Fibroblast of the conjunctiva (primary cell): Measurements from ENCODE around the gene FOXO6.

Experiments
- DNase-seq: peaks from one replicate; pipeline ENCODE4 v3.0.0-alpha.2; 2010; ENCODE audit warnings: low read depth

Gene FOXO6

DNA sequence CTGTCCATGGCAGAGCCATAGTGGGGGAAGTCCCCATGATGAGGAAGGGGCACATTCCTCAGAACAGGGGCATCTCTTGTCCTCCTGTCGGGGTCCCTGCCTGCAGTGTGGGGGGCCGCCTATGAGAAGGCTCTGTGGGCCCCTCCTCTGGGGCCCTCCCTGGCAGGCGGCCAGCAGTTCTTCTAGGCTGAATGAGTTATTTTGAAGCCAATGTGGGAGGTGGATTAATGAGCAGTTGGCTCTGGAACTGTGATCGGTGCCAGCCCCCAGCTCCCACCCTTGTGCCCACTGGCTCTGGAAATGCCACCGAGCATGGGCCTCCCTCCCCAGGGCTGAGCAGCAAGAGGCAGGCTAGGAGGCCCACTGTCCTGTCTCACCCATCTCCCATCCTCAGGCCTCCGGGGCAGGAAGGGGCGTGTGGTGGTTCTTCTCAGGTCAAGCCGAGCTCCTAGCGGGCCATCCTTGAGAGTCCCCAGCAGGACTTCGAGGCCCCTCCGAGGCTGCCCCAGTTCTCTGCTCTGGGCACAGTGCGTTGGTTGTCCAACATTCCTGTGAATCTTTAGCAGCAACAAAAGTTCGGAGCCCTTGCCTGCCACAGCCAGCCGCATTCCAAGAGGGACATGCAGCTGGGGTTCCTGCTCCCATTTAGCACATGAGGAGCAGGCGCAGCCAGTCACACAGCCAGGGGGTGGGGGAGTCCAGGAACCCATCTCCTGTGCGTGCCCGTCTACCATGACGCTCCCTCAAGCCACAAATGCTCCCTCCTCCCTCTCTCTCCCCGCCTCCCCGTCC is 66.1 kb downstream of the FOXO6 start:
- no peak for DNase-seq

DNA sequence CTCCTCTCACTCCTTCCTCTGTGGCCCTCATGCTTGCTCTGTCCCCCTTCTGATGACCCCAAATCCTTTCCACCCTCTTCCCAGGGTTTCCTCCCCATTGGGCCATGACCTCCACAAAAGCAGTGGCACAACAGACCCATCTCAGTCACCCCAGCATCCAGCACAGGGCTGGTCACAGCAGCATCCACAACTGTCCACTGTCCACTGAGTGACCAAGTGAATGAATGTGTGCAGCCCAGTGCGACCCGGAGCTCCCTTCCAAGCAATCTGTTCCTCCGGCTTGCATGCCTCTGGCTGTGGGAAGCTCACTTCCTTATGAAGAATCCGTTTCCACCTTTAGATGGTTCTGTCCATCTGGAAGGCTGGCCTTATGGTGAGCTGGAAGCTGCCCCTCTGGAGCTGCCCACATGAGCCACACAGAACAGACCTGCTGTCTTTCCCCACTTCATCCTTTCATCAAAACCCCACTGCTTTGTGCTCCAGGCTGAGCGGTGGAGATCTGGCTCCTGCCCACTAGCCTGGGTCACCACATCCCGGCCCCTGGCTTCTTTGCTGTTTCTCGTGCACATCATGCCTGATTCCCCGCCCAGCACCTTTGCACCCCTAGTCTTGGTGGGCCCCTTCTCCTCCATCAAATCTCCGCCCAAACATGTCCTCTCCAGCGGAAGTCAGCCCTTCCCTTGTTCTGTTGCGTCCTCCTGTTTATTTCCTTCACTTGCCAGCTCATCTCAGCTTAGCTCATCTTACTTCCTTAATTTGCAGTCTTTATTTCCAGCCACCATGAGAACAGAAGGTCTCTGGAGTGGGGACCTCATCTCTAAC is 66.9 kb downstream of the FOXO6 start:
- DNase-seq, result no peak

DNA sequence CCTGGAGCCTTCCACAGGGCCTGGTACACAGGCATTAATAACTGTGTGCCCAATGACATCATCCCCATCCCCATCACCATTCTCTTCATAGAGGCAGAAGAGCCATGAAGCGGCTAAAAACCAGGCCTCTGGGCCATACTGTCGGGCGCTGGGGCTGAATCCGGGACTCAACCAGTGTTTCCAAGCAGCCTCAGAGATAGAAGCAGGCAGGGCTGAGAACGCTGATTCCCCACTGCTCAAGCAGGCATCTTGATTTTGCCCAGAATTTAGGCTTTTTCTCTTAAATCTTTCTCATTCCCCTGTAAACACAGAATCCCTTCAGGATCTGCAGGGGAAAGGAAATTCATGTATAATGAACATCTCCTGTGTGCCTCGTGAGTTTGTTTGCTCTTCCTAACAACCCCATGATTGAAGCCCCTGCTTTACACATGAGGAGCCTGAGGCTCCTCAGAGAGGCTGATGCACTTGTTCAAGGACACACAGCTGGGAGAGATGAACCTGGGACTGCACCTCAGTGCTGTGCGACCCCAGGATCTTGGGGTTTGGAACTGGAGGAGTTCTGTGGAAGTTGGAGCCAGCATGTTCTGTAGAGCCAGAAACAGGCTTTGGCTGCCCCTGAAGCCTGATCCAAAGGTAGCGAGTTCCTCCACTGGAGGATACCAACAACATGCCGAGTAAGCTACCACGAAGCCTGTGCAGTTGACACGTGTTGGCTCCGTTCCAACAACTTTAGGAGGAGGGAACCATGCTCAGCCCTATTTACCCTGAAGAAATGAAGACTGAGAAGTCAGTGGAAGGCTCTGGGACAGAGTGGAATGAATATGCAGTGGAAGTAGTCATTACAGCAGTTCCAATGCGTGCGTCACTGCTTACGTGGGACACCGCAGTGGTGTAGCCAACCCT is 67.8 kb downstream of the FOXO6 start:
- DNase-seq, result no peak

DNA sequence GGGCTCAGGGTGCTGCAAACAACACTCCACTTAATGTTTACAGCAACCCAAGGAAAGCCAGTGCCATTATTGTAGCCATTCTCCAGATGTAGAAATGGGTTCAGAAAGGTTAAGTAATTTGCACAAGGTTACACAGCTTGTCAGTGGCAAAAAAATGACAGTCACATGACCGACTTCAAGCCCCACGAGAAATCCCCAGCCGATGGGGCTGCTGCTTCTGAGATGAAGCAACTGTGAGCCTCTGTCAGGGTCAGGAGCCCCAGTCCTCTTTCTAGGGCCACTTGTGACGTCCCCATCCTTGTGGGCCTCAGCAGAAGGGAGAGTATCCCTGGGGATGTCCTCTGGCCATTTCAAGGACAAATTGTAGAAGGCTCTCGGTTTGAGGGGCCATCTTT is 68.4 kb downstream of the FOXO6 start:
- no peak for DNase-seq

DNA sequence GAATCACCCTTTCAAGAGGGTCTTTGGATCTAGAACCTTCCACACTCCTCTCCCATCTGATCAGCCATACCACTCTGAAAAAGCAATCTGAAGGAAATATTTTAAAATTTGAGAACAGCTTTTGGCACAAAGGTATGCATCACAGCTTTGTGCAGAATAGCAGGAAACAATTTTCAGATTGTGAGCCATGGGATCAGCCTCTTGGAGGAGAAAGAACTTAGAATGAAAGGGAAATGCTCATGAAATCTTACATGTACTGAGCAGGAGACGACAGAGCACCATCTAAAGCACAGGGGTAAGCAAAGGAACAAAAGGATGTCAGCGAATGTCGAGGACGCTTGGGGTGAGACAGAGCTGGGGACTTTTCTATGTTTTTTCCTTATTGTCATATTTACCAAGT is 68.8 kb downstream of the FOXO6 start:
- DNase-seq, result no peak

DNA sequence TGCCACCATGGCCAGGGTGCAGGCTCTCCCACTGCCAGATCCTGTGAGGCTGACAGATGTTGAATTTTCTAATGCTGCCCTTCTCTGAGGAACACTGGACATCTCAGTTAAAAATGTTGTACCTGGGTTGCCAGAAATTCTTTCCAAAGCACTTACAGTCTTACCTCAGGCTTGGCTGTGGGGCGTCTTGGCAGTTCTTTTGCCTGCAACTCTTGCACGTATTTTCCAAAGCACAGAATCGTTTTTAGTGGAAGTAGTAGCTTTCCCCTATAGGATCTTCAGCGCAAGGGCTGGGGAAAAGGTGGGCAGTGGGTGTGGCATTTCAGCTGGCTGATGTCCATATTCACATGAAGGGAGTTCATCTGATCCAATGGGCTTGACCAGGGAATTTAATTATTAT is 69.3 kb downstream of the FOXO6 start:
- no peak for DNase-seq

DNA sequence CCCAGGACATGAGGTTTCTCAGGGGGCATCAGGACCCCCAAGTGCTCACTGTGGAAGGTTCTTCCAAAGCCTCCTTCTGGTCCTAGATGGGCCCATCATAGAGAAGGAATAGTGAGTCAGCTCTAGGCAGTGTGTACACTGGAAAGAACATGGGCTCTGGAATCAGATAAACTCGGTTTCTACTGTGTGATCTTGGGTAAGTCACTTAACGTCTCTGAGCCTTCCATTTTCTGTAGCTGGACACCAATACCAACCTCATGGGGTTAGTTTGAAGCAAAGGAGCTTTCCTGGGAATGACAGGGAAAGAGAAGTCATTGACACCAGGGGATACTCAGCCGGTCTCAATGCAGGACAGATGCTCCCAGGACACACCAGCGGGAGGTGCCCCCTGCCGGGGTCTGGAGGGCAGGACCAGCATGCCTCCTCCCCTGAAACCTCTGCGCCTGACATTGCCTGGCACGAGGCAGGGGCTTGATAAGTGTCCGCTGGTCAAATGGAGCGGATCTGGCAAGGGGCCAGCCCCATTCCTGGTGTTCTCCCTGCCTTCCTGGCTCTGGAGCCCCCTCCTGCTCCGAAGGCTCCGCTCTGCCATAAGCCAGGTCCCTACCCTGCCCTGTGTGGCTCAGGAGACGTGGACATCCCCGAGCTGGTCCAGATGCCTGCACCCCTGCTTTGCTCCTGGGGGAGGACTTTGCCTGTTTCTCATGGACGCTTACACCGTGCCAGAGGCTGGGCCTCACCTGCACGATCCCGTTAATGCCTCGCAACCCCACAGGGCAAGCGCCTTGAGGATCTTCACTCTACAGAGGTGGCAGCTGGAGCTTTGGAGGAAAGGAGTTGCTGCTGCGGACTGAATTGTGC is 70.5 kb downstream of the FOXO6 start:
- DNase-seq, result no peak
